H1 (cell line): ENCODE measurements around the gene NTRK2. TPM values are rescaled to one million over a fixed set of nuclear protein-coding genes. Genes with fewer than 3 reads are reported as not detected.

Experiments
- CHD7 ChIP-seq: fragments of 300-600 bp; sonication (generic); IDR thresholded peaks from 2 replicates; pipeline ENCODE4 v1.7.1; 2012; ENCODE audit warnings: low read length, moderate library complexity, mild to moderate bottlenecking, inconsistent platforms; ENCODE audit not compliant: insufficient replicate concordance
- POU5F1 ChIP-seq: IDR thresholded peaks from 2 replicates; pipeline ENCODE4 v1.6.1; 2011; ENCODE audit warnings: low read depth, mild to moderate bottlenecking, low read length, moderate library complexity
- SP2 ChIP-seq: IDR thresholded peaks from 2 replicates; pipeline ENCODE4 v1.6.1; 2012; ENCODE audit warnings: mild to moderate bottlenecking, low read length, inconsistent platforms
- polyA plus RNA-seq, 7 experiments: library from polyadenylated mRNA; depleted of rRNA in 3 of 7; stranded (reverse) in 5 of 7; unstranded in 2 of 7; fragments of >200 nt in 5 of 7; fragments of 200-250 nt in 2 of 7; gene quantifications; 1 replicate in 5 of 7; 2 replicates in 1 of 7; 4 replicates in 1 of 7; pipeline versions ENCODE4 v1.2.1 to v1.2.3, GENCODE V29; 2011 to 2013; ENCODE audit warnings: missing spikeins in 2 of 7, mixed read lengths in 2 of 7
- total RNA-seq: library from RNA; stranded (reverse); fragmentation: NEBNext Ultra II Directional; extraction: Animal tissue kit (Norgen Biotek cat#: 25700); gene quantifications from 2 replicates; pipeline ENCODE4 v1.2.1, GENCODE V29; 2021

The NTRK2 gene
- total and polyA plus RNA-seq, 2 of the 8 experiments (the other 6 are each of a cell fraction or from before 2014, with no cell fraction given): 0.03 to 0.04 TPM

GRCh38 chr9:84686068-84686467 is 16.5 kb downstream of the NTRK2 start (continued):
- TF ChIP-seq CHD7: no peak
- no peak for TF ChIP-seq SP2
- TF ChIP-seq POU5F1: no peak
